ENCODE measurements around the gene ADARB2.

DNA sequence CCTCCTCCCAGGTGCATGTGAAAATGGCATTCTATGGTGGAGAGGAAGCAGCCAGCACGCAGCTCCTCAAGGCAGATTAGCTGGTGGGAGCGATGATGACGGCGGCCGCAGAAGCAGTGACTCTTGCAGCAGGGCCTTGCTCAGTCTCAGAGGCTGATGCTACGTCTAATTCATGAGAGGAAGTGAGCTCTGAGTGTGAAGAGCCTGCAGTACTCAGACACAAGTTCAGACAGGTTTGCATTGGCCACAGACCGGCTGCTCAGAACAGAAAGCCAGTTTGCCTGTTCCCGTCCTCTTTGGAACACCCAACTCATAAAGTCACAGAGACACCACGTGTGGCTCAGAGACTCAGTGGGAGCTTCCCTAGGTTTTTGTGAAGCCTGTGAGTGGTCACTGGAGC is 136.5 kb downstream of the ADARB2 start:
- TF ChIP-seq, protein P1, sequence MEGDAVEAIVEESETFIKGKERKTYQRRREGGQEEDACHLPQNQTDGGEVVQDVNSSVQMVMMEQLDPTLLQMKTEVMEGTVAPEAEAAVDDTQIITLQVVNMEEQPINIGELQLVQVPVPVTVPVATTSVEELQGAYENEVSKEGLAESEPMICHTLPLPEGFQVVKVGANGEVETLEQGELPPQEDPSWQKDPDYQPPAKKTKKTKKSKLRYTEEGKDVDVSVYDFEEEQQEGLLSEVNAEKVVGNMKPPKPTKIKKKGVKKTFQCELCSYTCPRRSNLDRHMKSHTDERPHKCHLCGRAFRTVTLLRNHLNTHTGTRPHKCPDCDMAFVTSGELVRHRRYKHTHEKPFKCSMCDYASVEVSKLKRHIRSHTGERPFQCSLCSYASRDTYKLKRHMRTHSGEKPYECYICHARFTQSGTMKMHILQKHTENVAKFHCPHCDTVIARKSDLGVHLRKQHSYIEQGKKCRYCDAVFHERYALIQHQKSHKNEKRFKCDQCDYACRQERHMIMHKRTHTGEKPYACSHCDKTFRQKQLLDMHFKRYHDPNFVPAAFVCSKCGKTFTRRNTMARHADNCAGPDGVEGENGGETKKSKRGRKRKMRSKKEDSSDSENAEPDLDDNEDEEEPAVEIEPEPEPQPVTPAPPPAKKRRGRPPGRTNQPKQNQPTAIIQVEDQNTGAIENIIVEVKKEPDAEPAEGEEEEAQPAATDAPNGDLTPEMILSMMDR (IDR thresholded peaks at IDR 0.05; ENCODE audit: poor library complexity), result no peak
- no peak for TF ChIP-seq EZH2phosphoT487 (IDR thresholded peaks at IDR 0.05; ENCODE audit: low read depth, severe bottlenecking, unreplicated experiment)

Data from hepatocyte (in vitro differentiated cells).